Measurements from ENCODE around the gene FOXN3. TPM values are rescaled to one million over a fixed set of nuclear protein-coding genes. Genes with fewer than 3 reads are reported as not detected.

Gene FOXN3
- total and polyA plus RNA-seq, 10 donors = 9.2 to 121 (median 98.3) TPM

- 92 to 96% (median 95%) methylated on average over 4 of the region's 4 CpGs for WGBS, 5 donors
- Histone ChIP-seq H3K9me3 (peaks cover 0 to 11% (median 0%) of the 10 kb centered on the region in 8 donors), H3K4me1 (no peaks in the 10 kb centered on the region), H3K36me3 (no peaks in the 10 kb centered on the region), H3K4me3 (no peak overlapping the region), H3K27ac (no peak overlapping the region), H3K27me3 (replicated peaks in 1 of 7) (peaks cover 0 to 5% (median 0%) of the 10 kb centered on the region in 7 donors)
- TF ChIP-seq CTCF (IDR thresholded peaks at IDR 0.05 in 8 of 11, conservative IDR thresholded peaks at IDR 0.05 in 3 of 11) (no peak), POLR2A (IDR thresholded peaks at IDR 0.05) (no peak), POLR2AphosphoS5 (IDR thresholded peaks at IDR 0.05) (no peak)
- intact Hi-C loops (cut with DNase I; ENCODE audit: low total_unique reads) = no loop called here
- no peak for DNase-seq
Measured at GRCh38 chr14:89108608-89109007, 308.4 kb downstream of the FOXN3 start.

GRCh38 chr14:89107626-89108025 lies 309.4 kb downstream of the FOXN3 start:
- Histone ChIP-seq H3K27me3 (replicated peaks in 1 of 7) (peaks cover 0 to 5% (median 0%) of the 10 kb centered on the region in 7 donors), H3K4me3 (no peak overlapping the region), H3K36me3 (no peaks in the 10 kb centered on the region), H3K4me1 (no peaks in the 10 kb centered on the region), H3K9me3 (peaks cover 0 to 11% (median 0%) of the 10 kb centered on the region in 8 donors), H3K27ac (no peak overlapping the region)
- DNase-seq = no peak
- TF ChIP-seq POLR2A (IDR thresholded peaks at IDR 0.05) (no peak), POLR2AphosphoS5 (IDR thresholded peaks at IDR 0.05) (no peak), CTCF (IDR thresholded peaks at IDR 0.05 in 8 of 11, conservative IDR thresholded peaks at IDR 0.05 in 3 of 11) (no peak)
- WGBS, 5 donors = 43 to 62% (median 50%) methylated on average over 5 of the region's 5 CpGs
- intact Hi-C loops (cut with DNase I; ENCODE audit: low total_unique reads) = no loop called here
